Stomach smooth muscle (tissue), 2 donors: ENCODE measurements around the gene TMEM151A.

Experiments used
- H3K27ac ChIP-seq: one replicate; pipeline ENCODE4 v1.7.0; 2013; ENCODE audit warnings: mild to moderate bottlenecking, low read length, inconsistent platforms
- H3K27me3 ChIP-seq, 2 donors: one replicate each; pipeline ENCODE4 v1.7.0; 2013; ENCODE audit warnings: low read length in 2 of 2; ENCODE audit not compliant: insufficient read depth in 2 of 2, control insufficient read depth in 1 of 2
- H3K36me3 ChIP-seq, 2 donors: one replicate each; pipeline ENCODE4 v1.7.0; 2013; ENCODE audit warnings: low read length in 2 of 2; ENCODE audit not compliant: control insufficient read depth in 2 of 2, insufficient read depth in 2 of 2
- H3K4me1 ChIP-seq: one replicate; pipeline ENCODE4 v1.7.0; 2013; ENCODE audit warnings: low read length; ENCODE audit not compliant: control insufficient read depth, insufficient read depth
- H3K4me3 ChIP-seq, 2 donors: one replicate each; pipeline ENCODE4 v1.7.0; 2013; ENCODE audit warnings: low read length in 2 of 2
- H3K9ac ChIP-seq, 2 donors: one replicate each; pipeline ENCODE4 v1.7.0; 2013; ENCODE audit warnings: low read length in 2 of 2, mild to moderate bottlenecking in 1 of 2
- H3K9me3 ChIP-seq, 2 donors: one replicate each; pipeline ENCODE4 v1.7.0; 2013; ENCODE audit warnings: low read length in 2 of 2; ENCODE audit not compliant: control insufficient read depth in 2 of 2
- donor health status: healthy.
- donor health status: Pancreatic carcinoma.

TMEM151A gene

GRCh38 chr11:66284526-66285078 lies 7.1 kb upstream of the TMEM151A start:
- H3K27ac ChIP-seq, result no peak overlapping the region
- peaks cover 40% of the 10 kb centered on the region for H3K4me1 ChIP-seq
- H3K36me3 ChIP-seq, result peaks cover 0 to 8% of the 10 kb centered on the region in 2 donors
- peaks cover 0 to 4% of the 10 kb centered on the region in 2 donors for H3K27me3 ChIP-seq
- H3K9ac ChIP-seq, result no peak overlapping the region
- no peak overlapping the region for H3K4me3 ChIP-seq
- no peaks in the 10 kb centered on the region for H3K9me3 ChIP-seq

- Histone ChIP-seq H3K9ac (peak overlapping the region in 1 of 2 donors; percentile 21), H3K36me3 (peaks cover 0 to 8% of the 10 kb centered on the region in 2 donors), H3K27me3 (peaks cover 0 to 4% of the 10 kb centered on the region in 2 donors), H3K27ac (no peak overlapping the region), H3K4me1 (peaks cover 45% of the 10 kb centered on the region), H3K9me3 (no peaks in the 10 kb centered on the region), H3K4me3 (no peak overlapping the region)
These were observed 6.3 kb upstream of the TMEM151A start for GRCh38 chr11:66285250-66285947.

- peaks cover 45% of the 10 kb centered on the region for H3K4me1 ChIP-seq
- no peak overlapping the region for H3K9ac ChIP-seq
These were observed 5.0 kb upstream of the TMEM151A start for GRCh38 chr11:66286699-66287098.

GRCh38 chr11:66287211-66287888 lies 4.3 kb upstream of the TMEM151A start:
- peaks cover 1 to 9% of the 10 kb centered on the region in 2 donors for H3K27me3 ChIP-seq
- H3K9ac ChIP-seq, result no peak overlapping the region
- no peak overlapping the region for H3K4me3 ChIP-seq
- H3K4me1 ChIP-seq, result peaks cover 49% of the 10 kb centered on the region
- peaks cover 0 to 8% of the 10 kb centered on the region in 2 donors for H3K36me3 ChIP-seq
- no peaks in the 10 kb centered on the region for H3K9me3 ChIP-seq
- H3K27ac ChIP-seq, result no peak overlapping the region

More at GRCh38 chr11:66286699-66287098, 5.0 kb upstream of the TMEM151A start:
- Histone ChIP-seq H3K27ac (no peak overlapping the region), H3K27me3 (peaks cover 0 to 6% of the 10 kb centered on the region in 2 donors), H3K4me3 (no peak overlapping the region), H3K9me3 (no peaks in the 10 kb centered on the region), H3K36me3 (peaks cover 0 to 8% of the 10 kb centered on the region in 2 donors)

- peaks cover 0 to 8% of the 10 kb centered on the region in 2 donors for H3K36me3 ChIP-seq
- H3K9me3 ChIP-seq, result no peaks in the 10 kb centered on the region
- H3K9ac ChIP-seq, result peak overlapping the region; percentile 89 to 95
- peak overlapping the region; percentile 91 to 92 for H3K4me3 ChIP-seq
- H3K4me1 ChIP-seq, result peaks cover 48% of the 10 kb centered on the region
- peaks cover 8 to 16% of the 10 kb centered on the region in 2 donors for H3K27me3 ChIP-seq
- H3K27ac ChIP-seq, result peak overlapping the region; percentile 88
These were observed 3.6 kb upstream of the TMEM151A start for GRCh38 chr11:66287889-66288670.

- H3K36me3 ChIP-seq, result peaks cover 0 to 8% of the 10 kb centered on the region in 2 donors
- H3K9me3 ChIP-seq, result no peaks in the 10 kb centered on the region
- H3K4me1 ChIP-seq, result peaks cover 48% of the 10 kb centered on the region
- peak within 1 kb of the TSS; percentile 89 to 95 for H3K9ac ChIP-seq
- peaks cover 15 to 25% of the 10 kb centered on the region in 2 donors for H3K27me3 ChIP-seq
- H3K4me3 ChIP-seq, result peak within 1 kb of the TSS; percentile 91 to 92
- H3K27ac ChIP-seq, result peak within 1 kb of the TSS; percentile 88
These were observed 2.8 kb upstream of the TMEM151A start, which contains the start of gene YIF1A for GRCh38 chr11:66288671-66289547. TSS of gene YIF1A (minus strand) at chr11:66289143. CDS start at chr11:66288985, 158 bp downstream.

GRCh38 chr11:66289548-66290329 lies 2.0 kb upstream of the TMEM151A start:
- H3K9ac ChIP-seq, result peak overlapping the region; percentile 68 to 83
- no peaks in the 10 kb centered on the region for H3K9me3 ChIP-seq
- peak overlapping the region; percentile 88 to 92 for H3K4me3 ChIP-seq
- H3K27me3 ChIP-seq, result peaks cover 18 to 30% of the 10 kb centered on the region in 2 donors
- peaks cover 0 to 4% of the 10 kb centered on the region in 2 donors for H3K36me3 ChIP-seq
- peak overlapping the region; percentile 88 for H3K27ac ChIP-seq
- H3K4me1 ChIP-seq, result peaks cover 48% of the 10 kb centered on the region

GRCh38 chr11:66290330-66290621 lies 1.4 kb upstream of the TMEM151A start:
- Histone ChIP-seq H3K4me1 (peaks cover 45% of the 10 kb centered on the region), H3K27me3 (peaks cover 18 to 30% of the 10 kb centered on the region in 2 donors), H3K27ac (no peak overlapping the region)

GRCh38 chr11:66291303-66291705 lies 390 bp upstream of the TMEM151A start:
- Histone ChIP-seq H3K27me3 (peaks cover 20 to 30% of the 10 kb centered on the region in 2 donors), H3K36me3 (peaks cover 0 to 4% of the 10 kb centered on the region in 2 donors), H3K4me3 (peak overlapping the region in 1 of 2 donors; percentile 44), H3K9me3 (no peaks in the 10 kb centered on the region), H3K27ac (no peak overlapping the region), H3K4me1 (peaks cover 40% of the 10 kb centered on the region), H3K9ac (no peak overlapping the region)

More at GRCh38 chr11:66290330-66290621, 1.4 kb upstream of the TMEM151A start:
- no peaks in the 10 kb centered on the region for H3K9me3 ChIP-seq
- peaks cover 0 to 4% of the 10 kb centered on the region in 2 donors for H3K36me3 ChIP-seq
- H3K4me3 ChIP-seq, result peak overlapping the region in 1 of 2 donors; percentile 92
- H3K9ac ChIP-seq, result no peak overlapping the region
